Measurements from ENCODE around the gene EXOC1L.

The EXOC1L gene, protein sequence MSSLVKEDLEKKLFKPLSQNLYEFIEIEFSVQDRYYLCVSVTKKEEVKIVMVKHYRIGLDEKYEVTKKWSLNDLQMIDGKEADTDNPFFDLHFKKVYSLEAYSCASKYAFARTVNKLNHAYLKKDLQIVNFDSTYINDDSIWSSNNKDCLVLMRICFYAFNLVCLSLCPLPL

GRCh38 chr4:55819634-55820033 is at the start of gene EXOC1L:
EXOC1L (plus strand) TSS chr4:55819790; CDS start chr4:55820027, 237 bp downstream.
- no peak for ATAC-seq

DNA sequence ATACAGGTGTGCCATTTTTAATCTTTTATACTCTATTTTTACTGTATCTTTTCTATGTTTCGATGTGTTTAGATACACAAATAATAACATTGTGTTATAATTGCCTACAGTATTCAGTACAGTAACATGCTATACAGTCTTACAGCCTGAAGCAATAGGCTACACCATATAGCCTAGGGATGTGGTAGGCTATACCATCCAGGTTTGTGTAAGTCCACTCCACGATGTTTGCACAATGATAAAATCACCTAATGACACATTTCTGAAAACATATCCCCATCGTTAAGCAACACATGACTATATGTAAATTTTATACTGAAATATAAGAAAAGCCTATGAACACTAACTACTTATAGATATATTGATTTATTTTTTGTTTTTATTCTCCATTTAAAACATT is 48.9 kb upstream of the EXOC1L start:
- no peak for ATAC-seq

- no peak for ATAC-seq
Measured at GRCh38 chr4:55781341-55781740, 38.2 kb upstream of the EXOC1L start.

- ATAC-seq = no peak
Measured at GRCh38 chr4:55781812-55782211, 37.8 kb upstream of the EXOC1L start.

DNA sequence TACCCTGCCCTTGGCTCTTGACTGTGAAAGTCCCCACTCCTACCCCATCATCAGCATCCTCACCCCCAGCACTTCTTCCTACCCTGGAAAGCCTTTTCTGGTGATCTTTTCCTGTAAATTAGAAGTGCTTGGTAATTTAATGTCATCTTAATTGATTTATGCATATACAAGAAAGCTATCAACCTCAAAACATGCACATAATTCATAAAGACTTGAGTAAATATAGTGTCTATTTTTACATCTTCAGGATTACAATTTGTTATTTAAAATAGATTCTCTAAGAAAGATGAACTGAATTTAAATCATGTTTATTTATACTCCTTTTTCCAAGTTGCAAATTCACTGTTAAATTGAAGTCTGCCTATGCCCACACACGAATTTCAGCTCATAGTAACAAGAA is 36.0 kb upstream of the EXOC1L start:
- no peak for ATAC-seq

GRCh38 chr4:55784747-55785146 is 34.8 kb upstream of the EXOC1L start:
- ATAC-seq = no peak

- ATAC-seq = no peak
Measured at GRCh38 chr4:55791666-55792065, 27.9 kb upstream of the EXOC1L start.

- ATAC-seq = no peak
Measured at GRCh38 chr4:55793479-55793878, 26.1 kb upstream of the EXOC1L start.

DNA sequence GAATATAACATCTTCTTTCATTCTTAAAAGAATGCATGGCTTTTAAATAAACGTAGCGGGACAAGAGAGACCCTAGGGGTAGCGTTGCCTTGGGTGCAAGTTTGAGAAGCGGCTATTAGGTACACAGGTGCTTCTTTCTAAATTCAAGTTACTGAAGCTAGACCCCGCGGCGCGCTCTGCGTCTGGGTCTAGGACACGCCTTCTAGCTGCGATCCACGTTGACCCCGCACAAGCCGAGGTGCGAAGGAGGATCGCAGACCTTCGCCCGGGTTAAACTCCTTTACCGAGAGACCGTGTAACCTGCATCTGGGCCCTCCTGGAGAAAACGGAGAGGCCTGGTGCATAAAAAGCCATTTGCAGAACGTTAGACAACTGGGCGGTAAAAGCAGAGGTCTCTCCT is 25.5 kb upstream of the EXOC1L start:
- no peak for ATAC-seq

DNA sequence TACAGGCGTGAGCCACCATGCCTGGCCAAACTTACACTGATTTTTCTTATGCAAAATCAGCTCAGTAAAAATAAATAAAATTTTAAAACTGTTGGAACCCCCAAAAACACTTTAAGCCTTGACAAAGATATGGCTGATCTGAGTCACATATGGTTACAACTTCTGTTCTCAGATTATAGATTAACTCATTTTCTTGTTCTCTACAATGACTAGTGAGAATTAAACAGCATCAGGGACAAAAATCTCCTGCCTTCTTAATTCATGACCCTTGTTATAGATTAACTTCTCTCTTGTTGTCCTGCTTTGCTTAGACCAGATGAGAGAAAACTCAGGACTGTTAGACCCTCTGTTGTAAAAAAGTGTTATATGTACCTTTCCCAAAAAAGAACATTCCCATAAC is 24.2 kb upstream of the EXOC1L start:
- no peak for ATAC-seq

DNA sequence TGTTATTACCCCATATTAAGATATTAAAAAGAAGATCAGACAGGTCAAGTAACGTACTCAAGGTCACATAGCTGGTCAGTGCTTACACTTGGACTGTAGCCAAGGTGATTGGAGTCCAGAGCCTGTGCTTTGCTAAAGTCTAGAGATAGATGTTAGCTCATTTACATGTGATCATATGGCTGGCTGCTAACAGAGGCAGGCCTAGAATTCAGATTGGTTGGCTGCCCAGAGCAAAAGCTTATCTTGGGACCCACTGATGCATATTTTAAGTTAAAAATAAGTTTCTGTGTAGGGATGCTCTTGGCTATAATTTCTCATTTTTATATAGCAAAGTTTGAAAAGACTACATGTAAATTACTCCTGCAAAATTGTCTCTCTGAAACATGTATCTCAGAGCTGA is 18.1 kb upstream of the EXOC1L start:
- no peak for ATAC-seq

- no peak for ATAC-seq
Measured at GRCh38 chr4:55807556-55807955, 12.0 kb upstream of the EXOC1L start.

DNA sequence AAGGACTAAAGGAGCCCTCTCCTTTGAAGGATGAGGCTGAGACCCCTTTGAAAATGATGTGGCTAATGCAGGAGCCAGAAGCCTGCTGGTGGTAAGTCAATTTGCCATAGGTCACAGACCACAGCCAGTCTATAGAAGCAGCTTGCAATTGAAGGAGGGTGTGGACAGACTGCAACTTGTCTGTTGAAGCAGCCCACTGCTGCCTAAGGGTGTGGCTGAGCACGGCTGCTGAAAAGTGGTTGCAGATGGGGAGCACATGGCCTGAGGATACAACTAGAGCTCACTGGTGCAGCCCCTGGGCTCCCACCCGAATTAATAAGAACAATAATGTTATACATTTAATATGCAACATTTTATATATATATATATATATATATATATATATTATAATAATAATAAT is 11.4 kb upstream of the EXOC1L start:
- no peak for ATAC-seq

- ATAC-seq = no peak
Measured at GRCh38 chr4:55808632-55809031, 11.0 kb upstream of the EXOC1L start.

GRCh38 chr4:55817691-55818090 is 1.9 kb upstream of the EXOC1L start:
- no peak for ATAC-seq

GRCh38 chr4:55820279-55820678 is 689 bp downstream of the EXOC1L start:
- no peak for ATAC-seq

DNA sequence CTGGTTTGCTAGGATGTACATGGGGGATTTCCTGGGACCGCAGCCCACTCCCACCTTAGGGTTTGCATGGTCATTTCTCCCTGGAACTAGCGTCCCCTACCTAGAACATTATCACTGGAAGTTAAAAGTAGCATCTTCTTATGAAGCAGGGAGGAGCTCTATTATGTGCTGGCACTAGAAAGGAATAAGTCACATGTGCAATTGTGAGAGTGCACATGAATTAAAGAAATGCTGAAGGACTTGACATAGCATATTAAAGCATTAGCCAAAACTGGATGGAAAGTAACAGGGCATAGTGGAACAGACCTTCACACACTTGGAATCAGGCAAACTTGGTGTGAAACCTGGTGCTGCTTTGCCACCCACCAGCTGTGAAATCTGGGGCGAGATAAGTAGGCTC is 2.7 kb downstream of the EXOC1L start:
- ATAC-seq = no peak

- ATAC-seq = no peak
Measured at GRCh38 chr4:55824865-55825264, 5.3 kb downstream of the EXOC1L start.

DNA sequence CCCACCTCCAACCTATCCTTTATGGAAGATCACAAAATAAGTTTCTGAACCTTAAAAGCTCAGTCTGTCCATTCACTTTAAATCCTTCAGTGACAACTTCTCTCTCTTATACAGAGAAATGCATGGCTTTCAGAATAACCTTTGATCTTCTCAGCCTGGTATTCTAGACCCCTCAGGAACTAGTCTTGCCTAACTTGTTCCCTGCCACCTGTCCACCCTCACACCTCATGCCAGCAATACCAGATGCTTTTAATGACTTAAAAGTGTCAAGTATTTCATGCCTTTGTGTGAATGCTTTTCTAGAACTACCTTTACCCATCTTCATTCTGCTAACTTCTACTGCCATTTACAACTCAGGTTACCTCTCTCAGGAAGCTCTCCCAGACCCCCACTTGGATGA is 7.4 kb downstream of the EXOC1L start:
- ATAC-seq = no peak

- ATAC-seq = no peak
Measured at GRCh38 chr4:55827582-55827981, 8.0 kb downstream of the EXOC1L start.

GRCh38 chr4:55830048-55830447 is 10.5 kb downstream of the EXOC1L start:
- no peak for ATAC-seq

DNA sequence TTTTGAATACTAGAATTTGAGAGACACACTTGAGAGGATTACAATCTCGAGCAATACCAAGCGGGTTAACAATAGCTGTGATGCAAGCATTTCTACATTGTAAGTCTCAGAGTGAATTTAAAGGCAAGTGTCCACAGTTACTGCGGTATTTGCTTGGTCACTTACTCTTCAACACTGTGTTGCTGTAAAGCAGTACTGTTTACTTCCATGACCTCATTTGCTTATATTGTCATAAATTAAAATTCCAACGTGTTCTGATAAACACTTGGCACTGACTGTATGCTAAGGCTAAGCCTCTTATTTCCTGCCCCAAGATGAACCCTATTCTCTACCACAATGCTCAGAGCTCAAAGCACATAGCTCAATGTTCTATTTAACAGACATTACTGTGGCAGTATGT is 11.1 kb downstream of the EXOC1L start:
- ATAC-seq = no peak

- ATAC-seq = no peak
Measured at GRCh38 chr4:55834086-55834795, 14.7 kb downstream of the EXOC1L start.

GRCh38 chr4:55837903-55838302 is 18.3 kb downstream of the EXOC1L start:
- ATAC-seq = no peak

DNA sequence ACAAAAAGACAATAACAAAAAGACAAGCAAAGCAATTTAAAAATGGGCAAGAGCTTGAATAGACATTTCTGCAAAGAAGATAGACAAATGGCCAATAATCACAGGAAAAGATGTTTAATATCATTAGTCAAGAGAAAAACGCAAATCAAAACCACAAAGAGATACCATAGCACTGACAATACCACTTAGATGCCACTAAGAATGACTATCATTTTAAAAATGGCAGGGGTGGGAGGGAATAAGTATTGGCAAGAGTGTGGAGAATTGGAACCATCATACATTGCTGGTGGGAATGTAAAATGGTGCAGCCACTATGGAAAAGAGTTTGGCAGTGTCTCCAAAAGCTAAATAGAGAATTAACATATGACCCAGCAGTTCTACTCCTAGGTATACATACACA is 18.8 kb downstream of the EXOC1L start:
- no peak for ATAC-seq
